Omental fat pad (tissue), 4 donors: ENCODE measurements around the gene SMARCAL1. TPM values are rescaled to one million over a fixed set of nuclear protein-coding genes. Genes with fewer than 3 reads are reported as not detected.

Experiments
- ATAC-seq: fragments of 150-250 bp; one replicate; pipeline ENCODE4 v1.9.1; 2016; ENCODE audit warnings: mild to moderate bottlenecking, moderate library complexity; ENCODE audit not compliant: low FRiP score
- DNase-seq: peaks from one replicate; pipeline ENCODE4 v3.0.0-alpha.2; 2019; ENCODE audit warnings: low spot score
- CTCF ChIP-seq, 3 donors: fragments of 450-650 bp; IDR thresholded peaks; one replicate each; pipeline ENCODE4 v1.5.1; 2016 to 2017; ENCODE audit warnings: antibody characterized with exemption in 3 of 3, mild to moderate bottlenecking in 3 of 3, moderate library complexity in 2 of 3
- total RNA-seq, 4 donors: library from RNA; depleted of rRNA; stranded (reverse); fragments of >200 nt; gene quantifications; one replicate each; pipeline ENCODE4 v1.1.0, GENCODE V29; 2016

The SMARCAL1 gene
- total RNA-seq, 4 donors from 2014 or later, result 11.2 to 31.4 (median 14.5) TPM

- no peak for TF ChIP-seq CTCF (IDR thresholded peaks at IDR 0.05)
- DNase-seq (no peak), ATAC-seq (no peak)
Measured at GRCh38 chr2:216406826-216407225, 5.5 kb upstream of the SMARCAL1 start.

- no peak for TF ChIP-seq CTCF (IDR thresholded peaks at IDR 0.05)
- ATAC-seq (no peak), DNase-seq (no peak)
Measured at GRCh38 chr2:216408426-216409290, 3.6 kb upstream of the SMARCAL1 start.

GRCh38 chr2:216410550-216410949 is 1.7 kb upstream of the SMARCAL1 start:
- TF ChIP-seq CTCF (IDR thresholded peaks at IDR 0.05), result no peak
- ATAC-seq (no peak), DNase-seq (no peak)

- no peak for TF ChIP-seq CTCF (IDR thresholded peaks at IDR 0.05)
- DNase-seq (no peak), ATAC-seq (no peak)
Measured at GRCh38 chr2:216413882-216414281, 1.6 kb downstream of the SMARCAL1 start.

- no peak for DNase-seq
- no peak for TF ChIP-seq CTCF (IDR thresholded peaks at IDR 0.05)
- no peak for ATAC-seq
Measured at GRCh38 chr2:216414772-216415319, 2.6 kb downstream of the SMARCAL1 start.

- ATAC-seq (no peak), DNase-seq (no peak)
- no peak for TF ChIP-seq CTCF (IDR thresholded peaks at IDR 0.05)
Measured at GRCh38 chr2:216415541-216415940, 3.3 kb downstream of the SMARCAL1 start.
